Measurements from ENCODE around the gene SFTPA2.
"Not testable (repeated sequence)": the region's sequence is repeated elsewhere in the genome, so short reads cannot be mapped to it uniquely, and the experiment has no call there.

Gene SFTPA2

DNA sequence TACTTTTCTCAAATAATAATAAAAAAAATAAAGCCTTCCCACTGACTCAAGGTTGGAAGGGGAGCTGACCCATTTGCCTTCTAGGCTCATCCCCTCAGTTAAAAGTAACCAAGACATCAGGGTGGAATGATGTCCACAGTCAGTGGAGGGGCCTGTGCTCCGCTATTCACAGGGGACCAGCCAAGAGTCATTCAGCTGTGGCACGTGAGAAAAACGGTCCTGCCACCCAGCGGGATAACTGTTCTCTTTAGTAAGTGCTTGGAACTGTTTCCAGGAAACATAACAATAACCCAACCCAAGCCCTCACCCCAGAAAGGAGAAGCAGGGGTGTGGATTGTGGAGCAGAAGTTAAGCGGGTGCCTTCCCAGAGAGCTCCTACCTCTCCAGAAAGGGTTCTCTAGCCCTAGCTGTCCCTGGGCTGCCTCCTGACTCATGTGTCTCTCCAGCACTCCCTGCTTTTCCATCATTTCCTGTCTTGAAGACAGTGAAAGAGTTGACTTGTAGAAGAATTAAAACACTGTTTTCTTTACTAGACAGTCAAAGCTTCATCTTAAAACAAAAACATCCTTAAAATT lies 50.2 kb downstream of the SFTPA2 start:
- not testable (repeated sequence) for DNase-seq

DNA sequence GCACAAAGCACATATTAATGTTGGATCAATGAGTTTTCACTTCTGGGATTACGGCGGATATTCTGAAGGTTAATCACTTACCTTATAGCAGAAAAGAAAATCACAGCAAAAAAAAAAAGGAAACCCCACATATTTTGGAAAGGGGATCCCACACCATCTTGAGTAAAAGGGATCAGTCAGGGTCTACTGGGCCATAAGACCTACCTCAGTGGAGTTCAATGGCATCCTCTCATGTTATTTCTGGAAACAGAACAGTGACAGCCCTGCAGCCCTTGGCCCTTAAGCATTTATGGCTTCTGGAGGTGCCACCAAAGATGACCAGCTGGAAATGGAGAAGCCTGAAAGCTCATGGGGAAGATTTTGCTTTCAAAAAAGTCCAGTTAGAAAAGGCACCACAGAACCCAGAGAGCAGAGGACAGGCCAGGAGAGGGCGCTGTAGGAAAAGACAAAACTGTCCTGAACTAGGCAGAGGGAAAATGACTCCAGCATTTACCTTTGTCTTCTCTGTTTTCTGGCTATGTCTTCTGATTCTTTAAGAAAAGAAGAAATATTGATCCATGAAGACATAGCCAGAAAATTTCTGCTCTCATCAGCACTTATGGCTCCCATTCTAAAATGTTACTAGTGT lies 50.8 kb downstream of the SFTPA2 start:
- DNase-seq = not testable (repeated sequence)

DNA sequence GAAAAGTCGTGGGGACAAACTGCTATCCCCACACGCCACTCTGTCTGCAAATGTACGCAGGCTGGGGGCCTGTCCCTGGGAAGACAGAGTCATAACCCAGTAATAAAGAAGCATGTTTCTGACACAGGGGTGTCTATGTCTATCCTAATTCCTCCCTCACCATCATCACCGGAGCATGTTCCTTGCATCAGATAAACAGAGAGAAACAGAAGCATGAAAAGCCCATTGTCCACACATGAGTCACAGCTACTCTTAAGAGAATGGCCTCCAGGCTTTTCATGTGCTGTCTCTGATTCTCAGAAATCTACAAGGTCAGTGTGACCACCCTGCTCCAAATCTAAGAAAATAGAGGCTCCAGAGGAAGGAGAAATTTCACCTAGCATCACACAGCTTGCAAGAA lies 52.0 kb downstream of the SFTPA2 start:
- not testable (repeated sequence) for DNase-seq

DNA sequence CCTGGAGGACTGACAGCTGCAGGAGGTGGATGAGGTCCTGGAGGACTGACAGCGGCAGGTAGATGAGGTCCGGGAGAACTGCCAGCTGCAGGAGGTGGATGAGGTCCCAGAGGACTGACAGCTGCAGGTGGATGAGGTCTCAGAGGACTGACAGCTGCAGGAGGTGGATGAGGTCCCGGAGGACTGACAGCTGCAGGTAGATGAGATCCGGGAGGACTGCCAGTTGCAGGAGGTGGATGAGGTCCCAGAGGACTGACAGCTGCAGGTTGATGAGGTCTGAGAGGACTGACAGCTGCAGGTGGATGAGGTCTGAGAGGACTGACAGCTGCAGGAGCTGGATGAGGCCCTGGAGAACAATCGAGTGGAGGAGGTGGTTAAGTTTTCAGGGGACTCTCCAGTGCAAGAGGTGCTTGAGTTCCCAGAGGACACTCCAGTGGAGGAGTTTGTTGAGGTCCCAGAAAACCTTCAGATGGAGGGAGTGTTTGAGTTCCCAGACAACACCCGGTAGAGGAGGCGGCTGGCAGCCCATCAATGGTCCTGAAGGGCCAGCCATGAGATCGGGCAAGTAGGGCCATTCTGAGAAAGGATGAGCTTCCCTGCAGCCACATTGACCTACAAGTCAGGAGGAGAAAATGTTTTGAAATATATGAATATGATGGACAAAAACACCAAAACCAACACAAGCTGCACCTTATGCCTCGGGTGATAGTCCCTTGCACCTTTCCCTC lies 52.6 kb downstream of the SFTPA2 start:
- no peak for DNase-seq
